HEK293 (cell line): ENCODE data around the gene SLC39A5.
A peak's percentile ranks its signal among the peaks of the same experiment; 100 is the strongest.

Source experiments
- CTCF ChIP-seq: fragments of 450-650 bp; formaldehyde crosslinking; IDR thresholded peaks from 2 replicates; pipeline ENCODE4 v1.5.1; 2016; ENCODE audit warnings: missing biosample characterization, missing genetic modification characterization
- GFI1B ChIP-seq: fragments of 450-650 bp; formaldehyde crosslinking; IDR thresholded peaks from 2 replicates; pipeline ENCODE4 v1.5.1; 2016; ENCODE audit warnings: missing biosample characterization, missing genetic modification characterization
- KLF10 ChIP-seq: fragments of 450-650 bp; IDR thresholded peaks from 2 replicates; pipeline ENCODE4 v1.5.1; 2018; ENCODE audit warnings: missing biosample characterization, mild to moderate bottlenecking, missing genetic modification characterization
- MEIS1 ChIP-seq: sonication (generic); formaldehyde crosslinking; IDR thresholded peaks from 2 replicates; pipeline ENCODE4 v1.8.1; 2022; ENCODE audit warnings: missing genetic modification reagents, mild to moderate bottlenecking, borderline replicate concordance
- OVOL3 ChIP-seq: fragments of 450-650 bp; formaldehyde crosslinking; IDR thresholded peaks from 2 replicates; pipeline ENCODE4 v1.5.1; 2016; ENCODE audit warnings: missing biosample characterization, missing genetic modification characterization
- PBX3 ChIP-seq: sonication (generic); formaldehyde crosslinking; IDR thresholded peaks from 2 replicates; pipeline ENCODE4 v1.8.1; 2022; ENCODE audit warnings: mild to moderate bottlenecking, moderate library complexity, missing genetic modification reagents
- PRDM1 ChIP-seq: fragments of 450-650 bp; formaldehyde crosslinking; IDR thresholded peaks from 2 replicates; pipeline ENCODE4; 2016; ENCODE audit warnings: missing biosample characterization, missing genetic modification characterization
- PRDM2 ChIP-seq: fragments of 450-650 bp; formaldehyde crosslinking; IDR thresholded peaks from 2 replicates; pipeline ENCODE4 v1.5.1; 2016; ENCODE audit warnings: missing biosample characterization, missing genetic modification characterization, borderline replicate concordance
- SP3 ChIP-seq: fragments of 450-650 bp; formaldehyde crosslinking; IDR thresholded peaks from 2 replicates; pipeline ENCODE4 v1.5.1; 2016; ENCODE audit warnings: missing biosample characterization, missing genetic modification characterization
- YY2 ChIP-seq: fragments of 450-650 bp; formaldehyde crosslinking; IDR thresholded peaks from 2 replicates; pipeline ENCODE4 v1.5.1; 2016; ENCODE audit warnings: missing biosample characterization, missing genetic modification characterization
- ZNF266 ChIP-seq: fragments of 450-650 bp; formaldehyde crosslinking; IDR thresholded peaks from 2 replicates; pipeline ENCODE4 v1.5.1; 2016; ENCODE audit warnings: missing biosample characterization, missing genetic modification characterization, low read depth
- ZNF280D ChIP-seq: fragments of 450-650 bp; formaldehyde crosslinking; IDR thresholded peaks from 2 replicates; pipeline ENCODE4 v1.5.1; 2016; ENCODE audit warnings: missing biosample characterization, missing genetic modification characterization
- ZNF350 ChIP-seq: fragments of 450-650 bp; formaldehyde crosslinking; IDR thresholded peaks from 2 replicates; pipeline ENCODE4 v1.5.0; 2017; ENCODE audit warnings: missing biosample characterization, mild to moderate bottlenecking, missing genetic modification characterization
- ZNF354C ChIP-seq: fragments of 450-650 bp; formaldehyde crosslinking; IDR thresholded peaks from 2 replicates; pipeline ENCODE4 v1.5.1; 2016; ENCODE audit warnings: missing biosample characterization, missing genetic modification characterization, low read depth, borderline replicate concordance
- ZNF37A ChIP-seq: fragments of 450-650 bp; IDR thresholded peaks from 2 replicates; pipeline ENCODE4 v1.5.1; 2018; ENCODE audit warnings: missing biosample characterization, missing genetic modification characterization
- ZNF404 ChIP-seq: fragments of 450-650 bp; formaldehyde crosslinking; IDR thresholded peaks from 2 replicates; pipeline ENCODE4 v1.5.1; 2017; ENCODE audit warnings: missing biosample characterization, missing genetic modification characterization
- ZNF433 ChIP-seq: fragments of 450-650 bp; formaldehyde crosslinking; IDR thresholded peaks from 2 replicates; pipeline ENCODE4 v1.5.1; 2016; ENCODE audit warnings: missing biosample characterization, missing genetic modification characterization, low read depth
- ZNF488 ChIP-seq: fragments of 450-650 bp; formaldehyde crosslinking; IDR thresholded peaks from 2 replicates; pipeline ENCODE4 v1.5.1; 2016; ENCODE audit warnings: missing biosample characterization, missing genetic modification characterization
- ZNF513 ChIP-seq: fragments of 450-650 bp; IDR thresholded peaks from 2 replicates; pipeline ENCODE4 v1.5.1; 2018; ENCODE audit warnings: missing biosample characterization, missing genetic modification characterization
- ZNF571 ChIP-seq: fragments of 450-650 bp; formaldehyde crosslinking; IDR thresholded peaks from 2 replicates; pipeline ENCODE4 v1.5.0; 2017; ENCODE audit warnings: missing biosample characterization, missing genetic modification characterization
- ZNF660 ChIP-seq: fragments of 450-650 bp; IDR thresholded peaks from 2 replicates; pipeline ENCODE4 v1.5.1; 2018; ENCODE audit warnings: missing biosample characterization, mild to moderate bottlenecking, missing genetic modification characterization
- ZNF747 ChIP-seq: fragments of 450-650 bp; formaldehyde crosslinking; IDR thresholded peaks from 2 replicates; pipeline ENCODE4 v1.5.1; 2016; ENCODE audit warnings: missing biosample characterization, missing genetic modification characterization
- ZSCAN4 ChIP-seq: fragments of 450-650 bp; formaldehyde crosslinking; IDR thresholded peaks from 2 replicates; pipeline ENCODE4 v1.5.1; 2017; ENCODE audit warnings: missing biosample characterization, missing genetic modification characterization

The SLC39A5 gene

GRCh38 chr12:56189918-56190694, 39.7 kb upstream of the SLC39A5 start (continued):
- TF ChIP-seq PRDM2 (tag by site-specific recombination) (no peak), ZNF354C (no peak), PBX3 (CRISPR knock-in tag) (no peak; the same call in 1 of the 2 replicates), ZNF433 (tag by site-specific recombination) (no peak), YY2 (tag by site-specific recombination) (peak; percentile 54; the same call in 1 of the 2 replicates), ZNF404 (tag by site-specific recombination) (no peak), SP3 (tag by site-specific recombination) (peak; percentile 34), PRDM1 (no peak), ZNF747 (tag by site-specific recombination) (no peak), ZNF660 (peak; percentile 89), ZNF513 (tag by site-specific recombination) (no peak), GFI1B (tag by site-specific recombination) (peak; percentile 32; the same call in 1 of the 2 replicates), OVOL3 (peak; percentile 36; the same call in 1 of the 2 replicates), ZSCAN4 (peak; percentile 67), ZNF571 (no peak), ZNF280D (tag by site-specific recombination) (peak; percentile 62; the same call in 1 of the 2 replicates), MEIS1 (CRISPR knock-in tag) (no peak), ZNF266 (tag by site-specific recombination) (no peak; the same call in 1 of the 2 replicates), ZNF488 (no peak), CTCF (tag by site-specific recombination) (0 out of 2 replicates have a peak, but pooled peaks have one; percentile 33), KLF10 (tag by site-specific recombination) (peak; percentile 68), ZNF350 (tag by site-specific recombination) (no peak), ZNF37A (tag by site-specific recombination) (no peak)
